HG03571 (cell line): ENCODE measurements around the gene FMN1.
A peak's percentile ranks its signal among the peaks of the same experiment; 100 is the strongest.

ENCODE experiments used
- ATAC-seq: cut with Tn5 transposase; IDR thresholded peaks from one replicate; pipeline ENCODE4 v1.9.1; 2021; ENCODE audit not compliant: unreplicated experiment

FMN1 gene

GRCh38 chr15:33194704-33195670 lies at the start of gene FMN1:
Gene FMN1, minus strand, starts transcription at chr15:33194714. Its CDS starts 39,800 bp downstream, at chr15:33154914.
- peak; percentile 99 for ATAC-seq

- ATAC-seq = no peak
Measured at GRCh38 chr15:33243869-33244268, 49.4 kb upstream of the FMN1 start.

GRCh38 chr15:33243393-33243792 lies 48.9 kb upstream of the FMN1 start:
- no peak for ATAC-seq

- ATAC-seq = no peak
Measured at GRCh38 chr15:33242669-33243191, 48.2 kb upstream of the FMN1 start.

GRCh38 chr15:33242165-33242564 lies 47.7 kb upstream of the FMN1 start:
- ATAC-seq = no peak

GRCh38 chr15:33236841-33237509 lies 42.5 kb upstream of the FMN1 start:
- no peak for ATAC-seq

GRCh38 chr15:33234020-33234461 lies 39.5 kb upstream of the FMN1 start:
- ATAC-seq = no peak

- ATAC-seq = no peak
Measured at GRCh38 chr15:33226559-33227181, 32.2 kb upstream of the FMN1 start.

- ATAC-seq = no peak
Measured at GRCh38 chr15:33218071-33218491, 23.6 kb upstream of the FMN1 start.

- no peak for ATAC-seq
Measured at GRCh38 chr15:33215941-33216872, 21.7 kb upstream of the FMN1 start.

- no peak for ATAC-seq
Measured at GRCh38 chr15:33211176-33211808, 16.8 kb upstream of the FMN1 start.

GRCh38 chr15:33209575-33210481 lies 15.3 kb upstream of the FMN1 start:
- no peak for ATAC-seq

GRCh38 chr15:33207646-33208045 lies 13.1 kb upstream of the FMN1 start:
- ATAC-seq = no peak

- ATAC-seq = no peak
Measured at GRCh38 chr15:33206366-33206765, 11.9 kb upstream of the FMN1 start.

- ATAC-seq = no peak
Measured at GRCh38 chr15:33204926-33205325, 10.4 kb upstream of the FMN1 start.

GRCh38 chr15:33204087-33204486 lies 9.6 kb upstream of the FMN1 start:
- no peak for ATAC-seq

- peak; percentile 73 for ATAC-seq
Measured at GRCh38 chr15:33201491-33202231, 7.1 kb upstream of the FMN1 start.

GRCh38 chr15:33200903-33201302 lies 6.4 kb upstream of the FMN1 start:
- no peak for ATAC-seq
